ENCODE measurements around the gene VSTM5. TPM values are rescaled to one million over a fixed set of nuclear protein-coding genes. Genes with fewer than 3 reads are reported as not detected.

Gene VSTM5
- total RNA-seq, 8 experiments from 2014 or later: 0.59 to 2.0 (median 0.90) TPM

DNA sequence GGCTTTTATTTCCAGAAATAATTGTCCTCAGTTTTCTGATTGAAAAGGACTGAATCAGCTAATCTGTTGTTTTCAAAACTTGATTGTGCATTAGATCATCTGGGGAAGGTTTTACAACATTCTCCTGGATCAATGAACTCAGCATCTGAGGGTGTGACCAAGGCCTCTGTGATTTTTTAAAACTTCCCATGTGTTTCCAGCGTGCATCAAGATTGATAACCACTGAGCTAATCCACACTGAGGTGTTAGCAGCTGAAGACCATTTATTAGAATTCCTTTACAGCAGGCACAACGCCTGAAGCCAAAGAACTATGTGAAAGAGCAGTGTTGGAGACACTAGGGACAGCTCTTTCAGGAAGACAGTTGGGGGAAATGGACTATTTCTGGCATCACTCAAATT lies 10.2 kb downstream of the VSTM5 start:
- H3K4me1 ChIP-seq (replicated peaks in 1 of 2): no peaks in the 10 kb centered on the region
- H3K27ac ChIP-seq: no peak overlapping the region
- 0 to 82% (median 53%) methylated on average over 1 to 2 of the region's 2 CpGs; no CpG with 5 or more reads in 3 of the 10 experiments for WGBS, 10 experiments
- ATAC-seq (replicated peaks in 6 of 8): peak in 6 of 8 experiments; percentile 7 to 66 (median 28)
- in situ Hi-C loops (cut with MboI; ENCODE audit: low pct_unique_long_range_greater_than_20kb in 2 of 9, low sequenced_read_pairs in 9 of 9, unreplicated experiment in 9 of 9): no loop called here
- H3K4me3 ChIP-seq: no peak overlapping the region

DNA sequence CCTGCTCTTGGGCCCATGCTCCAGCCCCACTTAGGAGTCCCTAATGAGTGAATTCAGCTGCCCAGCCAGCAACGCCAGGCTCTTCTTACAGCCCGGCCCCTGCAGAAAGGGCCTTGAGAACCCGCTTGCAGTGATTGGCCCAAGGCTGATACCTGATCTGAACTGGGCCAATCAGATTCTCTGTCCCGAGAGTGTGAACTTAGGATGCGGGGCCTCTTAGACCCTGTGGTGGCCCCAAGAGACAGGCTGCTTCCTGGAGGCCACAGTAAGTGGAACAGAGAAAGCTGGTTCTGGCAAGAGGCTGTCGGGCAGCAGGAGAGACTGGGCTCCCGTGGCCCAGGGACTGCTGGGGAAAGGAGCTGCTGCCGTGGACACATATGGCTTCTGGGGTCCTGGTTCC lies 11.5 kb downstream of the VSTM5 start:
- in situ Hi-C loops (cut with MboI; ENCODE audit: low pct_unique_long_range_greater_than_20kb in 2 of 9, low sequenced_read_pairs in 9 of 9, unreplicated experiment in 9 of 9): no loop called here
- no peak overlapping the region for H3K27ac ChIP-seq
- no peaks in the 10 kb centered on the region for H3K4me1 ChIP-seq (replicated peaks in 1 of 2)
- ATAC-seq (replicated peaks in 6 of 8): no peak
- H3K4me3 ChIP-seq: no peak overlapping the region
- WGBS, 10 experiments: 60 to 100% (median 90%) methylated on average over 1 to 5 of the region's 8 CpGs; no CpG with 5 or more reads in 5 of the 10 experiments

DNA sequence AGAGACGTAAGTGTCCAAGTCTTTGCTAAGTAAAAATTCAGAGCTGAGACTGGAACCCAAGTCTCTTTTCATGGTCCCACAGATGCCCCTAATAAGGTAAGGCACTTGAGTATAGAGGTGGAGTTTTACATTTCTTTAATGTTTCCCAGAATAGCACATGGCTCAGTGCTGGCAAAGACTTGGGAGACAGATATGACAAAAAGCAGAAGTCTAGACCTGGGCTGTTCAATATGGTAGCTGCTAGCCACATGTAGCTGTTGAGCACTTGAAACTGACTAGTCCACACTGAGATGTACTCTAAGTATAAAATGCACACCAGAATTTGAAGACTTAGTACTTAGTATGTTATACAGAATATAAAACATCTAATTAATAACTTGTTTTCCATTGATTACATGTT lies 17.6 kb downstream of the VSTM5 start:
- H3K4me1 ChIP-seq (replicated peaks in 1 of 2): no peaks in the 10 kb centered on the region
- H3K4me3 ChIP-seq: no peak overlapping the region
- ATAC-seq (replicated peaks in 6 of 8): no peak
- no peak overlapping the region for H3K27ac ChIP-seq
- 60 to 100% (median 90%) methylated on average over 1 of the region's 1 CpG; no CpG with 5 or more reads in 6 of the 10 experiments for WGBS, 10 experiments
- in situ Hi-C loops (cut with MboI; ENCODE audit: low pct_unique_long_range_greater_than_20kb in 2 of 9, low sequenced_read_pairs in 9 of 9, unreplicated experiment in 9 of 9): no loop called here

DNA sequence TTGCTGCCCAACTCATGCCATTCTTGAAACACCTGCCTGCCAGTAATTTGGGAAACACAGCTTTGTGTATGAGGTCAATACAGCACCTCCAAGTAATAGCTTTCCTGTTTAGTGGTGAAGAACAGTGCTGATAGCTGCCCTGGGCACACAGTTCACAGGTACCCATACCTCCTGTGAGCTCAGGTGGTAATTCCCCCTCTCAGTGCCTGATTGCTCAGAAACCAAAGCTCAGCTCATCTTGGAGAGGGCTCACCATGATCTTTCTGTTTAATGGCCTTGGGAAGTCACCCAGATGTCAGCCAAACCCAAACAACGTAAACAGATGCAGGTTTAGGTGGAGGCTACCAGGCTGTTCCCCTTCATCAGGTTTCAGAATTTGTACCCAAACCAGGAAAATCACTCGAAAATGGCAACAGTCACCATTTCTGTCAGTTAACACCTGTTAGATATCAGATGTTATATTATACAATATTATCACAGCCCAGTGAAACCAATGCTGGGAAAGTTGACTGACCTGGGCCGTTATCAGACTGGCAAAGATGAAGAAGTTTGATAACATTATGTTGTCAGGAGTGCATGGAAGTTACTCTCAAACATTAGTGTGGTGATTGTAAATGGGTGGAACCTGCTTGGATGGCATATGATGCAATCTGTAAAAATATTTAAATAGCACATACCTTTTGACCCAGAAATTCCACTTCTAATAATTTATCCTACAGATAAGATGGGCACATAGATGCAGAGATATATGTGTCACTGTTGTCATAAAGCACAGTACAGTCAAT lies 18.9 kb downstream of the VSTM5 start:
- ATAC-seq (replicated peaks in 6 of 8): no peak
- Histone ChIP-seq H3K4me3 (no peak overlapping the region), H3K27ac (no peak overlapping the region), H3K4me1 (replicated peaks in 1 of 2) (no peaks in the 10 kb centered on the region)
- in situ Hi-C loops (cut with MboI; ENCODE audit: low pct_unique_long_range_greater_than_20kb in 2 of 9, low sequenced_read_pairs in 9 of 9, unreplicated experiment in 9 of 9): no loop called here
- WGBS, 10 experiments: 14 to 73% (median 50%) methylated on average over 1 to 3 of the region's 3 CpGs; no CpG with 5 or more reads in 2 of the 10 experiments

DNA sequence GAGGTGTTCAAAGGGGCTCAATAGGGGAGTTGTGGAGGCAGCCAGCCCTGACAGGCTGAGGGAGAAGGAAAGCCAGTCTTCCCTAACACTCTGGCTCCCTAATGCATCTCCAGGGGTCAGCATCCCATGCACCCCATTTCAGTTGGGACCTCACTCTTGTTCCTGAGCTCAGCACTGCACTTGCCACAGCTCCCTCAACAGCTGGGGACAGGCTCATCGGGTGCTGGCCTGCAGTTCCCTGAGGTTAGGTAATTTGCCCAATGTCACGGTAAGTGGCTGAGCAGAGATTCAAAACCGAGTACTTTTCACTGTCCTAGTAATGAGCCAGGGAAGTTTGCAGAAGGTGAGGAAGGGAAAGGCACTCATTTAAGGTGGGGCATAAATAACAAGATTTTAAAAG lies 20.8 kb downstream of the VSTM5 start:
- ATAC-seq (replicated peaks in 6 of 8): no peak
- Histone ChIP-seq H3K27ac (no peak overlapping the region), H3K4me3 (no peak overlapping the region), H3K4me1 (replicated peaks in 1 of 2) (no peaks in the 10 kb centered on the region)
- in situ Hi-C loops (cut with MboI; ENCODE audit: low pct_unique_long_range_greater_than_20kb in 2 of 9, low sequenced_read_pairs in 9 of 9, unreplicated experiment in 9 of 9): no loop called here
- 20 to 91% (median 77%) methylated on average over 1 to 3 of the region's 3 CpGs; no CpG with 5 or more reads in 4 of the 10 experiments for WGBS, 10 experiments

DNA sequence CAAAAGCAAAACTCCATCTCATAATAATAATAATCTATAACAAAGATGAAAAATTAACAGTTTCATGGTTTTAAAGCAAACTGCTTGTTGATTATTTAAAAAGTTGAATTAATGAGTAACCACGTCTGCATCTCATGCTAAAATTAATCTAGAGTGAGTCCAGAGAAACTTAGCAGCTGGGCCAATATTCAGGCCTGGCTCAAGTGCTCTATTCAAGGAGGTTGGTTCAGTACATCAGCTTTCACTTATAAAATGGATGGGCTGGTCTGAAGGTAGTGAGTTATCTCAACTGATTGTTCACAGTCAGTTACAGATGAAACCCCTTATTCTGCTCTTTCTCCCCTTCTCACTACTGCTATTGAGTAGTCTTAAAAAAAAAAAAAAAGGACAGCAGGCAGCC lies 23.1 kb downstream of the VSTM5 start:
- H3K27ac ChIP-seq: no peak overlapping the region
- in situ Hi-C loops (cut with MboI; ENCODE audit: low pct_unique_long_range_greater_than_20kb in 2 of 9, low sequenced_read_pairs in 9 of 9, unreplicated experiment in 9 of 9): no loop called here
- peak in 1 of 8 experiments; percentile 62 for ATAC-seq (replicated peaks in 6 of 8)
- no peak overlapping the region for H3K4me3 ChIP-seq
- WGBS, 10 experiments: 38 to 73% methylated on average over 1 of the region's 1 CpG; no CpG with 5 or more reads in 8 of the 10 experiments
- no peaks in the 10 kb centered on the region for H3K4me1 ChIP-seq (replicated peaks in 1 of 2)

DNA sequence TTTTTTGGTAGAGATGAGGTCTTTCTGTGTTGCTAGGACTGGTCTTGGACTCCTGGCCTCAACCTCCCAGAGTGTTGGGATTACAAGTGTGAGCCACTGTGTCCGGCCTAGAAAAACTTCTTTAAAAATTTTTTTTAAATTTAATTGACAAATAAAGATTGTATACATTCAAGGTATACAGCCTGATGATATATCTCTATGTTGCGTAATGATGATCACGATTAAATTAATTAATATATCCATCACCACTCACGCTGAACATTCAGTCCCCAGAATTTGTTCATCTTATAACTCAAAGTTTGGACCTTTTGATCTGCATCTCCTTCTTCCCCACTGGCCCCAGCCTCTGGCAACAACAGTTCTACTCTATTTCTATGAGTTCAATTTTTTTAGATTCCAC lies 27.2 kb downstream of the VSTM5 start:
- Histone ChIP-seq H3K4me1 (replicated peaks in 1 of 2) (peaks cover 0 to 5% of the 10 kb centered on the region in 2 donors), H3K4me3 (no peak overlapping the region), H3K27ac (no peak overlapping the region)
- whole genome bisulfite sequencing, 10 experiments: 79 to 100% (median 99%) methylated on average over 1 to 4 of the region's 4 CpGs
- in situ Hi-C loops (cut with MboI; ENCODE audit: low pct_unique_long_range_greater_than_20kb in 2 of 9, low sequenced_read_pairs in 9 of 9, unreplicated experiment in 9 of 9): no loop called here
- no peak for ATAC-seq (replicated peaks in 6 of 8)

DNA sequence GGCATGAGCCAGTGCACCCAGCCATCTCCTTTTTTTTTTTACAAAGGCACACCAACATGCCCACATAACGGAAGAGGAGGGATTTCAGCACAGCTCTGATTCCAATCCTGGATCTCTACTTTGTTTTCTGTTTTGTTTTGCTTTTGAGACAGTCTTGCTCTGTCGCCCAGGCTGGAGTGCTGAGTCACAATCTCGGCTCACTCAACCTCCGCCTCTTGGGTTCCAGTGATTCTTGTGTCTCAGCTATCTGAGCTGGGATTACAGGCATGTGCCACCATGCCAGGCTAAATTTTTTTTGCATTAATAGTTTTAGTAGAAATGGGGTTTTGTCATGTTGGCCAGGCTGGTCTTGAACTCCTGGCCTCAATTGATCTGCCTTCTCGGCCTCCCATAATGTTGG lies 28.1 kb downstream of the VSTM5 start:
- 60 to 100% (median 100%) methylated on average over 1 to 5 of the region's 5 CpGs; no CpG with 5 or more reads in 2 of the 10 experiments for whole genome bisulfite sequencing, 10 experiments
- no peak for ATAC-seq (replicated peaks in 6 of 8)
- in situ Hi-C loops (cut with MboI; ENCODE audit: low pct_unique_long_range_greater_than_20kb in 2 of 9, low sequenced_read_pairs in 9 of 9, unreplicated experiment in 9 of 9): no loop called here
- no peak overlapping the region for H3K4me3 ChIP-seq
- peaks cover 0 to 5% of the 10 kb centered on the region in 2 donors for H3K4me1 ChIP-seq (replicated peaks in 1 of 2)
- H3K27ac ChIP-seq: no peak overlapping the region

DNA sequence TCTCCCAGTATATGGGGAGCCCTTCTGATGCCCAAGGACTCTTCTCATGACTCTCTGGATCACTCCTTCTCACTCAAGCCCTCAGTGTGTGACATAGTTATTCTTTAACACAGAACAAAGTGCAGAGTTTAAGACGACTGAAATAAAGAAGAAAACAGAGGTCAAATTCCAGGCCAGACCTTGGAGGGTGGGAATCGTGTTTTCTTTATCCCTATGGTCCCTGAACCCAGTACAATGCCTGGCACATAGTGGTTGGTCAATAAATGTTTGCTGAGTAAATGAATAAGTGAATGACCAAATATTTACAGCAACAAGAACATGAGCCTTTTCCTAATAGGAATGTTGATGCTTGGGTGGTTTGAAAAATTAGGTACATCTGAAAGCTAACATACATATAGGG lies 28.8 kb downstream of the VSTM5 start:
- no peak for ATAC-seq (replicated peaks in 6 of 8)
- in situ Hi-C loops (cut with MboI; ENCODE audit: low pct_unique_long_range_greater_than_20kb in 2 of 9, low sequenced_read_pairs in 9 of 9, unreplicated experiment in 9 of 9): no loop called here
- Histone ChIP-seq H3K4me3 (no peak overlapping the region), H3K4me1 (replicated peaks in 1 of 2) (peaks cover 0 to 5% of the 10 kb centered on the region in 2 donors), H3K27ac (no peak overlapping the region)
- WGBS, 10 experiments: 19 to 100% (median 45%) methylated on average over 1 to 2 of the region's 2 CpGs; no CpG with 5 or more reads in 1 of the 10 experiments

DNA sequence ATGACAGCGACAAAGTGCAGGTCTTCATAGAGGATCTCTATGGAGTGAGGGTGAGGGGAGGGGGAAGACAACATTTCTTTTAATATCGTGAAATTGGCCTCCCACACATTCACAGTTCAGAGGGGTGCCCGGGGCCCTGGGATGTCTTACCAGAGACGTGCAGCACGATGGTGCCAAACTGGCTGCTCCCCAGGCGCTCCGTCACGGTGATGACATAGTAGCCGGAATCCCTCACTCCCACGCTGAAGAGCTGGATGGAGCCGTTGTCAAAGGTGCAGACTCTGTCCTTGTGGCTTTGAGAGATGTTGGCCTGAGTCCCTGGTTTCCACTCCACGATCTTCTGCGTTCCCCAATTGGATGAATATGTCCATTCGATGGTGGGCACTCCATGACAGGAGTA lies 29.6 kb downstream of the VSTM5 start:
- Histone ChIP-seq H3K4me1 (replicated peaks in 1 of 2) (peaks cover 0 to 5% of the 10 kb centered on the region in 2 donors), H3K27ac (no peak overlapping the region), H3K4me3 (no peak overlapping the region)
- ATAC-seq (replicated peaks in 6 of 8): no peak
- 82 to 100% (median 84%) methylated on average over 2 to 9 of the region's 14 CpGs; no CpG with 5 or more reads in 7 of the 10 experiments for WGBS, 10 experiments
- in situ Hi-C loops (cut with MboI; ENCODE audit: low pct_unique_long_range_greater_than_20kb in 2 of 9, low sequenced_read_pairs in 9 of 9, unreplicated experiment in 9 of 9): no loop called here

DNA sequence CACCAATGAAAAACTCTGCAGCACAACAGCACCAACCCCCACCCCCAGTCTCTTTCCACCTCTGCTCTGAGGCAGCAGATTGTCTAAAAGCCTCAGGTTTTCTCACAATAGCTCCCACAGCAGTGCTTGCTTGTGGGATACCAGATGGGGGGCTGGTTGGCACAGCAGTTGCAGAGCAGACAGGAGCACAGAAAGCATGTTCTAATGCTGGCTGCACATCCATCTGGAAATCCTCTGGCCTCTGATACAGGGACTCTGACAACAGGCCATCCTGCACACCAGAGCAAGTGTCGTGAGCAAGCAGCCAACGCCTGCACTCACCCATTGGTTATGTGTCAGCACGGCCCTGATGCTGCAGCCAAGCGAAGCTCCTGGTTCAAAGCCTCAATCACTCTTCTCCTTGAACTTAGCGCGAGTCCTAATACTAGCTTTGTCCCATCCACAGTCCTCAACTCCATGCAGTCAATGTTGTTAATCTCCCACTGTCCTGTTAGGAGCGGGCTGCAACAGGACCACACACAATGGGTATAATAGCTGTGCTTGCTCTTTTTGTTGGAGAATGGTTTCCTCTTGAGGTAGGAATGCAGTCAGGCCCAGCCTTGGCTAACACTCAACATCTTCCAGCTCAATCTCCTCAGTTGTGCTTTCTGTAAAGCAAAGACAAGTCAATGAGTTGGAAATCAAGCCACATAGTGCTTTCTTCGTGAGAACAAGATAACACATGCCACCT lies 30.3 kb downstream of the VSTM5 start:
- ATAC-seq (replicated peaks in 6 of 8): peak in 2 of 8 experiments; percentile 41 to 59
- in situ Hi-C loops (cut with MboI; ENCODE audit: low pct_unique_long_range_greater_than_20kb in 2 of 9, low sequenced_read_pairs in 9 of 9, unreplicated experiment in 9 of 9): no loop called here
- 67 to 100% (median 77%) methylated on average over 1 to 6 of the region's 8 CpGs; no CpG with 5 or more reads in 3 of the 10 experiments for WGBS, 10 experiments
- Histone ChIP-seq H3K27ac (no peak overlapping the region), H3K4me1 (replicated peaks in 1 of 2) (peaks cover 0 to 5% of the 10 kb centered on the region in 2 donors), H3K4me3 (no peak overlapping the region)

DNA sequence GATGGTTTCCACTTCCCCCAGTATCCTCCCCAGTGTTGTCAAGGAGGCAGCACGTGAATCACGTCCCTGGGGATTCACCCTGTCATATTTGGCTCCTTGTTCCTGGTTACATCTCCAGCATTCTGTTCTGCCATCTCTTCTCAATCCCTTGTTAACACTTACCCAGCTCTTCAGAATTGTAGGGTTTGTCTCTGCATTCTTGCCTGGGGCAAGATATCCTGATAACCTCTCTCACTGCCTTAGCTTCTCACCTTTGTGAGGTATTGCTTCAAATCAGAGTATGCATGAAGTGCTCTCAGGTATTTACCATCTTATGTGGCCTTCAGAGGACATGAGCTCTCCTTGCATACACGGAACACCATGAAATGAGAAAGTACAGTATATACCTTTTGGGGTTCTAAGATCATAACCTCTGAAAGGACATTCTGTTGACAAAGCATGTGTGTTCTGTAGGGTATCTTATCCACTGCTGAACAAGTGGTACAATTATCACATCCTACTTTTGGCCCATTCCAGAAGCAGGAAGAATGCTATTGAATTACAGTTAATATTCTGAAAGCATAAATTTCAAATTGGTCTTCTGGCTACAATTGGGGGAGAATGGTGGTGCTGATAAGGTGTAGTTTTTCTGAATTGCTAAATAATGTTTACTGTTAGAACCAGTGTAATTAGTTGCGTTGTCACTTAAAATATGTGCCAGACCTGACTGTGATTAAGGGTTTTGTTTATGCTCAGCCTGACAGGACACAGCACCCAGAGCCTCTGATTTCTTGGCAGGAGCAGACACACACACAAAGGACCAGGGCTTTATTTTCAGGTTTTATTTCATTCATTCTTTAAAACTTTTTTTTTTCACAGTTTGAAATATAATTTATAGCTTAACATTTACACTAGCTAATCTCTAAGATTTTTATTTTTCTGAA lies 32.7 kb downstream of the VSTM5 start:
- WGBS, 10 experiments: 30 to 100% (median 84%) methylated on average over 1 to 4 of the region's 4 CpGs; no CpG with 5 or more reads in 2 of the 10 experiments
- H3K4me3 ChIP-seq: no peak overlapping the region
- H3K4me1 ChIP-seq (replicated peaks in 1 of 2): peaks cover 0 to 5% of the 10 kb centered on the region in 2 donors
- no peak overlapping the region for H3K27ac ChIP-seq
- peak in 2 of 8 experiments; percentile 18 to 36 for ATAC-seq (replicated peaks in 6 of 8)
- in situ Hi-C loops (cut with MboI; ENCODE audit: low pct_unique_long_range_greater_than_20kb in 2 of 9, low sequenced_read_pairs in 9 of 9, unreplicated experiment in 9 of 9): no loop called here

All from motor neuron (in vitro differentiated cells).